Umbilical cord (tissue), 2 donors: ENCODE measurements around the gene BCLAF1. TPM values are rescaled to one million over a fixed set of nuclear protein-coding genes. Genes with fewer than 3 reads are reported as not detected.
A peak's percentile ranks its signal among the peaks of the same experiment; 100 is the strongest.

Source experiments
- DNase-seq: peaks from one replicate; pipeline ENCODE4 v3.0.0-alpha.2; 2015; ENCODE audit warnings: low spot score
- total RNA-seq: library from RNA; depleted of rRNA; stranded (reverse); fragments of >200 nt; gene quantifications from one replicate; pipeline ENCODE4 v1.2.3, GENCODE V29; 2014; ENCODE audit warnings: low replicate concordance; ENCODE audit not compliant: insufficient read depth

The BCLAF1 gene, protein sequence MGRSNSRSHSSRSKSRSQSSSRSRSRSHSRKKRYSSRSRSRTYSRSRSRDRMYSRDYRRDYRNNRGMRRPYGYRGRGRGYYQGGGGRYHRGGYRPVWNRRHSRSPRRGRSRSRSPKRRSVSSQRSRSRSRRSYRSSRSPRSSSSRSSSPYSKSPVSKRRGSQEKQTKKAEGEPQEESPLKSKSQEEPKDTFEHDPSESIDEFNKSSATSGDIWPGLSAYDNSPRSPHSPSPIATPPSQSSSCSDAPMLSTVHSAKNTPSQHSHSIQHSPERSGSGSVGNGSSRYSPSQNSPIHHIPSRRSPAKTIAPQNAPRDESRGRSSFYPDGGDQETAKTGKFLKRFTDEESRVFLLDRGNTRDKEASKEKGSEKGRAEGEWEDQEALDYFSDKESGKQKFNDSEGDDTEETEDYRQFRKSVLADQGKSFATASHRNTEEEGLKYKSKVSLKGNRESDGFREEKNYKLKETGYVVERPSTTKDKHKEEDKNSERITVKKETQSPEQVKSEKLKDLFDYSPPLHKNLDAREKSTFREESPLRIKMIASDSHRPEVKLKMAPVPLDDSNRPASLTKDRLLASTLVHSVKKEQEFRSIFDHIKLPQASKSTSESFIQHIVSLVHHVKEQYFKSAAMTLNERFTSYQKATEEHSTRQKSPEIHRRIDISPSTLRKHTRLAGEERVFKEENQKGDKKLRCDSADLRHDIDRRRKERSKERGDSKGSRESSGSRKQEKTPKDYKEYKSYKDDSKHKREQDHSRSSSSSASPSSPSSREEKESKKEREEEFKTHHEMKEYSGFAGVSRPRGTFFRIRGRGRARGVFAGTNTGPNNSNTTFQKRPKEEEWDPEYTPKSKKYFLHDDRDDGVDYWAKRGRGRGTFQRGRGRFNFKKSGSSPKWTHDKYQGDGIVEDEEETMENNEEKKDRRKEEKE
- 126 TPM for total RNA-seq

DNA sequence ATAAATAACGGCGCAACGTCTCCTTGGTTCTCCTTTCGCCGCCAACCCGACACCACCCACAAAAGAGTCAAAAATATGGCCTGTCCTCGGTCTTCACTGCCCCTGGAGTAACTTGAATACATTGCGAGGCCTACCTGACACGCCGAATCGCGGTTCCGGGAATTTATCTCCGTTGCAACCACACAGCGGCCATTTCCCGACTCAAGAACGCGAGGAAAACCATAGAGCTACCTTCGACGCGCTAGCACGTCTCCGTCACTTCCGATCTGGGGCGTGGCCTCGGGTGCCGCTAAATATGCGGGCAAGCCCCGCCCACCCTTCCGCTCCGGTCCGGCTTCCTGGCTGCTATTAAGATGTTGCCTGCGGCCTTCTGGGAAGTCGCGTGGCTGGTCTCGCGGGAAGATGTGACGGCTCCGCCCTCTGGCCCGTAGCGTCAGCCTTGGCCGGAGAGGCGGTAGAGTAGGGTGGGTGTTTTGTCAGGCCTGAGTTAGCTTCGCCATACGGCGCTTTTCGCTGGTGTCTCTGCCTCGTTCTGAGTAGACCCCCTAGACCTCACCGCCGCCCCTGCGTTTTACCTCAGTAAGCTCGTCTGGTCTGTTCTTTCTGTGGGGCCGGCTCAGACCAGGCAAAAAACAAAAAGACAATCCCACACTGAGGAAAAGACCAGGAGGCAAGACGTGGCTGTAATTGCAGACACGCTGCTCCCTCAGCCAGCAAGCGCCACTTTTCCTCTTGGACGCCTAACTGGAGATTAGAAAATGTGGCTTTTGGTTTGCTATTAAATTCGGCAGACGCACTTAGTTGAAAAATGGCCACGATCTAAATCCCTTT is at the start of gene BCLAF1:
Gene BCLAF1, minus strand, starts transcription at position 268 of the 831 bp plus-strand sequence. CDS start 9,980 bp downstream, outside the sequence.
- DNase-seq, result peak; percentile 99

DNA sequence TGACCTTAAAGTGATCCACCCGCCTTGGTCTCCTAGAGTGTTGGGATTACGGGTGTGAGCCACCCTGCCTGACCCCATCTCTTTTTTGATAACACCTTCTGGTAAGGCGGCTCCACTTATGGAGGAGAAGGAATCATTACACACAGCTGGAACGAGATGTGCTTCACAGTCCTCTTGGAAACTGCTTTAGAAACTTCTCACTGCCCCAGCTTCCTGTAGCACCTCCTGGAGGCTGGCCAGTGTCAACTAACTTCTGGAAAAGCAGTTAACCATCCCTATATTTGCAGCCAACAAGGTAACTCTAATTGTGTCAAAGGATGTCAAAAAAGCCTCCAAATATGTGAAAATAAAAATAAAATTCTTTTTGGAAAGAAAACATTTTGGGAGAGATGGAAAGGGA is 48.8 kb upstream of the BCLAF1 start:
- no peak for DNase-seq

DNA sequence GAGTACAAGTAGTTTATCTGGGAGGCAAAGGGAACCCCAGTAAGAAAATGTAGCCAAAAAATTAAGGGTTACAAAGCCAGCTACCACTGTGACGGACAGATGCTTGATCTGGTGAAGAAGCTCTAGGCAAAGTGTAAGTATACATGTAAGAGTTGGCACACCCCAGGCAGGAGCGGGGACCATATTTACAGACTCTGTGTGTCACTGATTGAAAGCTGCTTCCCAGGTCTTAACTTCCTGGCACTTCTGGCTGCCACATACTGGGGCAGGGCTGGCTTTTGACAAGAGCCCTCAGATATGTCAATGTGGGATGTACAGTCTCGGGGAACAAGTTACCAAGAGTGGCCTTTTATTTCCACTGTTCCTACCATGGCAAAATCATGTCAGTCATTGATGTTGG is 48.0 kb upstream of the BCLAF1 start:
- DNase-seq, result no peak

DNA sequence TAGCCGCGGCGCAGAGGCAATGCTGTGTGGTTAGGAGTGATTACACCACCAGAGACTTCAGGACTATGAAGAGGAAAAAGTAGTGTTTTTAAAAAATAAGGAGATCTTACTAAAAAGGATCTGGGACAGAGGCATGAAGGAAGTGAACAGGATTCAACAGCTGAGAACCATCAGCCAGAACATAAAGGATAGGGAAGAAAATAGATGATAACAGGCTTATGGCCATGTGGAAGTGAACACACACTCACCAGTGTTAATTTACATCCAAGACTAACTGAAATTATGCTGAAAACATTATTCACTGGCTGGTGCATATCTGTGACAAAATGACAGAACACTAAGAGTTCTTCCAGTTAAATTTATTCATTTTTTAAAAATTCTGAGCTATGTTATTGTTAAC is 47.5 kb upstream of the BCLAF1 start:
- DNase-seq, result peak; percentile 46

DNA sequence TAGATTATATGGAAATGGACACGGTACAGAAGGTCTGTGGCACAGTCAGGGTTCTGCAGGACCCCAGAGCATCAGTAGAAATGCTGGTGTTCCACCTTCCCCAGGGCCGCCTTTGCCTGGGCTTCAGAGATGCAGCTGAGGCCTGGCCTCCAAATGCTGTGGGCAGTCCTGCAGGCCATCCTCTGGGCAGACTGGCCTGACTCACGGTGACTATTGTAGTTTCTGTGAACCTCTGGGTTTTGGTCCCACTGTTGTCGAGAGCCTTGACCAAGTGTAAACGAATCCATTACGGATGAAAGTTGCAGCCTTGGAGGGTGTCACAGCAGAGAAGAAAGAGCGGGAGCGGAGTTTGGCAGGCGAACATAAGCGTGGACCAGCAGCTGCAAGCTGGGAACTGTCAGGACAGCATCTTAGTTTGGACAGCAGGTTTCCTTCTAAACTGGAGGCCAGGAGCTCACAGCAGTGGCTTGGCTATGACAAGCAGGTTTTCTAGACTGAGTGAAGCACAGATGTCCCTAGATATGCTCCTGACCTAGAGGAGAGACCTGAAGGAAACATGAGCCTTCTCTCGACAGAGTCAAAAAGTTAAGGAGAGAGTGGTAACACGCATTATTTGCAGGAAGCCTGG is 46.2 kb upstream of the BCLAF1 start:
- DNase-seq, result no peak

DNA sequence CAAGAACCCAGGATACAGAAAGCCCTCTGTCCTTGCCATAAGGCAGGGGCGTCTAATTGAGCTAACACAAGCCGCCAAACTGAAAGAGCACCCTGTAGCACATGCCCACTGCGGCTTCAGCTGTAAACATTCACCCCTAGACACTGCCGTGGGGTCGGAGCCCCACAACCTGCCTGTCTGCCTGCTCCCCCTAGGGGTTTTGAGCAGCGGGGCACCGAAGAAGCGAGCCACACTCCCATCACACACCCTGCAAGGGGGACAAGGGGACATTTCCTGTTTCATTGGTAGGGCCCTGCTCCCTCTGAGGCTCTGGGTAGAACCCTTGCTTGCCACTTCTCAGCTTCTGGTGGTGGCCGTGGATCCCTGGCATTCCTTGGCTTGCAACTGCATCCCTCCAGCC is 45.2 kb upstream of the BCLAF1 start:
- no peak for DNase-seq

DNA sequence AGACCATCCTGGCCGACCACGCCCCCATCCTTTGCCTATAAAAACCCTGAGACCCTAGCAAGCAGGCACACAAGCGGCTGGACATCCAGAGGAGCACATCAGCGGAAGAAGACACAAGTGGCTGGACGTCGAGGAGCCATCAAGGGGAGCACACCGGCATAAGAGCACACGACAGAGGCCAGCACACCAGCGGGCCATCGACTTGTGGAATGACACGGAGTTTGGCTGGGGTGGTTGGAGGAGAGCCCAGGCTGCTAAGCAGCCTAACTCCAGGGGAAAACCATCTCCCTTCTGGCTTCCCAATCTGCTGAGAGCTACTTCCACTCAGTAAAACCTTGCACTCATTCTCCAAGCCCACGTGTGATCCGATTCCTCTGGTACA is 44.8 kb upstream of the BCLAF1 start:
- DNase-seq, result no peak

DNA sequence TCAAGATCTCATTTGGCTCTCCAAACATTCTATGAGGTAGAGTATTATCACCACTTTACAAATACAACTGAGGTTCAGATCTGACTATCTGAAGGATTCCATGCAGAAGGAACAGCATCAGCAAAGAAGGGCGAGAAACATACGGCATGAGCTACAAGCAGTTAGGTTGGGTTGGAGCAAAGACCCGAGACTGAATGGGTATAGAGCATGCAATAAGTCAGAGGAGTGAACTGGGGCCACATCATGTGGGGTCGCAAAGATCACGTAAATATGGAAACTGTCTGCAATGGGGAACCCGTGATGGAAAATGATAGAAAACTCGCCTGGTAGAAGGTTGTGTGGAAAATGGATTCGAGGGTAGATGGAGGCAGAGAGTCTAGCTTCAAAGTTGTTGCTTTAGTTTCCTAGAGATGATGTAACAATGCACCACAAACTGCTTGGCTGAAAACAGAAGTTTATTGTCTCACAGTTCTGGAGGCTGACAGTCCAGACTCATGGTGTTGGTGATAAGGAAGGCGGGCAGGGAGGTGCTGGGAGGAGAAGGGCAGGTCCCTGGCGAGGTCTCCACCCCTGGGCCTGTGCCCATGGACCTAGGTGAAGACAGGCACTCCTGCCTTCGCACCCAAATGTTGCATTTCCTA is 44.3 kb upstream of the BCLAF1 start:
- DNase-seq, result no peak

DNA sequence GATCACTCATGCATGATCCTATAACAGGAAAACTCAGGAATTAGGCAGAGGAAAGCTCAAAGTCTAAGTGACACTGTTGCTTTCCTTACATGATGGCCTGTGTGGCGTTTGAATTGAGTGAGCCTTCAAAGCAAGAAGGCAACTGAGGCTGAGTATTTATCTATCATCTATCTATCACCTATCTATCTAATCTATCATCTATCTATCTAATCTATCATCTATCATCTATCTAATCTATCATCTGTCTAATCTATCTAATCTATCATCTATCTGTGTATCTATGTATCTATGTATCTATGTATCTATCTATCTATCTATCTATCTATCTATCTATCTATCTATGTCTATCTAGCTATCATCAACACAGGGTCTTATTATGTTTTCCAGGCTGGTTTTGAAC is 41.8 kb upstream of the BCLAF1 start:
- DNase-seq, result no peak

DNA sequence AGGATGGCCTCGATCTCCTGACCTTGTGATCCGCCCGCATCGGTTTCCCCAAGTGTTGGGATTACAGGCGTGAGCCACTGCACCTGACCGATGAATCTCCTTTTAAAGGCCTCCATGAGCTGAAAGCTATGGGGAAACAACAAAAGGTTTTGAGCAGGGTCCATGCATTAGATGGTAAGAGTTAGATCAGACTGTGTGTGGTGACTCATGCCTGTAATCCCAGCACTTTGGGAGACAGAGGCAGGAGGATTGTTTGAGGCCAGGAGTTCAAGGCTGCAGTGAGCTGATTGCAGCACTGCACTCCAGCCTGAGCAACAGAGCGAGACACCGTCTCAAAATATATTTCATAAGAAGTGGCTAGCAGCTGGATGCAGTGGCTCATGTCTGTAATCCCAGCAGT is 41.0 kb upstream of the BCLAF1 start:
- DNase-seq, result no peak

DNA sequence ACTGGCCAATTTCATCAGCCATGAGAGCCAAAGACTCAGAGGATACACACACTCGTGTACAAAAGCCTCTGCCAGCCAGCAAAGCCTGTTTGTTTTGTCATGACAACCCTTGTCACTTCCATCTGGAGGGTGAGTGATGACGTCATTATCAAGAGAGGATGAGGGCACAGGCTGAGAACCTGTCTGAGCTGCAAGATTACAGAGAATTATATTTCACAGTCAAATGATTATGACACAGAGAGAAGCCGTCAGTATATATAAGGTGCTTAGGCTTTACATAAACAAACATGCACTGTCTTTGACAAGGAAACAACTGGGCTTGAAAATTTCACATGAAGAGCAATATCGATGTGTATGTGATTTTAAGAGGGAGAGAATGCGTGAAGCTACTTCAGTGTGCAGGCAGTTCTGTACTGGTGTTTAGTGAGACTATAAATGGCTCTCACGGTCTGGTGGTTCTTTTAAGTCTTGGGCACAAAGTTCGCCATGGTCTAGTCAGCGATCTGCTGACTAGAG is 36.5 kb upstream of the BCLAF1 start:
- peak; percentile 10 for DNase-seq

DNA sequence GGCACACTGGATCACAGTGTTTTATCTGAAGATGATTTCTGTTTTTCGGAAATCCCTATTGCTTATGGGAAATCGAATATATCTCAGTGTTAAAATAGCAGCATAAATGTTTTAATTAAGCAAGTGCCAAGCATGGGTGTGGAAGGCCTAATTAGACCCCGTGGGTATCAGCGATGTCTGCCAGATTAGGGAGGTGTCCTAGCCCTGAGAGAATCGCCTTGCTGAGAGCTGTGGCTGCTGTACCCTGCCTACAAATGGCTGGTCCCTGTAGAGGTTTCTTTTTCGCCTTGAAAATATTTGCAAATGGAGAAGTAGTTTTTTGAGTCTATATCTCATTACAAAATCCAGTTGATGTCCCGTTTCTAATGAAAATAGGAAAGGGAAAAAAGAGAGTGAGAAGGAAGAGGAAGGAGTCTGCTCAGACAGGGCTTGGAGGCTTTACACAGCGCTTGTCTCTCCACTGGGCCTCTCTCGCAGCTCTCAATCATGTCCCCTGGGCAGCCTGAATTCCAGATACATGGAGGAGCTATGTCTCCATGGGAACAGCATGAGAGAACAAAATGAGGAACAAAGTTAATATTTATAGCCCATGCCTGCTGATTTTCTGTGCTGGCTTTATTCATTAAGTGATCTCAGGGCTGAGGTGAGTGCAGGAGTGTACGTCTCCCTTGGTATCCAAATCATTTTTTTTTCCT is 35.2 kb upstream of the BCLAF1 start:
- DNase-seq, result peak; percentile 75

DNA sequence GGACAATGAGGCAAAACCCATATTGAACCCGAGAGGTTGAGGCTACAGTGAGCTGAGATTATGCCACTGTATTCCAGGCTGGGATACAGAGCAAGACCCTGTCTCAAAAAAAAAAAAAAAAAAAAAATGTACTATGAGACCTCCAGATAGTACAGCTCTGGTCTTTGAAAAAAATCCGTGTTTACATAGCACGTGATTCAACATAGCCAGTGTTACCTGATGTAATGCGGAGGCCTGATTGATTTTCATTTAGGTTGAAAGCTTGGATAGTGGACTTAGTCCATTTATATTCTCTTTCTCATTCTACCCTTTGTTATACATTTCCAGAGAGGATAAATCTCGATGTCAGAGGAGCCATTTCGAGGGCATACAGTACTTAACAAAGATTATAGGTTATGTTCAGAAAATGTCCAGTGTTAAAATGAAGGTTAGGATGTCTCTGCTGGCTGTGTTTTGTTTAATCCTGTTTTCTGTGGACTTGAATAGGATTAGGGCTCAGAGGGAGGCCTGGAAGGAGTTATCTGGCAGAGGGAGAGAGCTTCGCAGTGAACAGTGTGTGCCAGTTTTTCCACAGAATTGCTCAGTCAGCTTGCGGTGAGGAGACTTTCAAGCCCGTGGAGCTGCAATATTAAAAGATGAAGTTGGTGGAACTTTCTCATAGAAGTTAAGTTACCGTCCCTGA is 33.9 kb upstream of the BCLAF1 start:
- DNase-seq, result peak; percentile 88

DNA sequence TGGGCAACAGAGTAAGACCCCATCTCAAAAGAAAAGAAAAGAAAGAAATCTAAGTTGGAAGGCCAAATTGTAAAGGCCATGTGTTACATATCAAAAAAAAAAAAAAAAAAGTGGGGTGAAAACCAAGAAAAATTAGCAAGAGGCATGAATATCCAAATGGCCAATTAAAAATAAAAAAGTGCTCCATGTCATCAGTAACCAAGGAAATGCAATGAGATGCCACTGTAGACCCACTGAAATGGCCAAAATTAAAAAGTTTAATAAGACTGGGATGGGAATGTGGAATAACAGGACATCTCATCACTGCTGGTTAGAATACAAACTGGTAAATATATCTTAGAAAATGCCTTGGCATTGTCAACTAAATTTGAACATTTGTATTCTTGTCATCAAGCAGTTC is 30.1 kb upstream of the BCLAF1 start:
- no peak for DNase-seq

DNA sequence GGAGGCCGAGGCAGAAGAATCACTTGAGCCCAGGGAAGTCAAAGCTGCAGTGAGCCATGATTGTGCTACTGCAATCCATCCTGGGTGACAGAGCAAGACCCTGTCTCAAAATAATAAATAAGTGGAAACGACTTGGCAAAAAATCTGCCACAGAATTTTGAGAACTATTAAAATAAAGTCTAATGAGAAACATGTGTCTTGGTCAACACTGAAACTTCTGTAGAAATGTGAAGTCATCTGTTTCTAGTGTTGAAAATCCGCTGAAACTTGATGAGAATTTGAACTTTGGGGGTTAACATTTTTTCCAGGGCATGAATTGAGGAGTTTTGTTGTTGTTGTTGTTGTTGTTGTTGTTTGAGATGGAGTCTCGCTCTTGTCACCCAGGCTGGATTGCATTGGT is 29.0 kb upstream of the BCLAF1 start:
- DNase-seq, result no peak

DNA sequence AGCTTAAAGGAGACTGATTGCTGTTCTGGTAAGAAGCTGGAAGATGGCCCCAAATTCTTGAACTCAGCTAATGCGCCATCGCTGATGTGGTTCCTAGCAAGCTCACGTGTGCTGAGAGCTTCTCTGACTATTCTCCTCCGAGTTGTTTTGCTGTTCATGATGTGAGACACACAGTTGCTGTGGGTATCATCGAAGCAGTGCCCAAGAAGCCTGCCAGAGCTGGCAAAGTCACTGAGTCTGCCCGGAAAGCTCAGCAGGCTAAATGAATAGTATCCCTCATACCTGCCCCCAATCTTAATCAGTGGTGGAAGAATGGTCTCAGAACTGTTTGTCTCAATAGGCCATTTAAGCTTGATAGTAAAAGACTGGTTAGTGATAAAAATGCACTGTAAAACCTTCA is 28.3 kb upstream of the BCLAF1 start:
- DNase-seq, result no peak

DNA sequence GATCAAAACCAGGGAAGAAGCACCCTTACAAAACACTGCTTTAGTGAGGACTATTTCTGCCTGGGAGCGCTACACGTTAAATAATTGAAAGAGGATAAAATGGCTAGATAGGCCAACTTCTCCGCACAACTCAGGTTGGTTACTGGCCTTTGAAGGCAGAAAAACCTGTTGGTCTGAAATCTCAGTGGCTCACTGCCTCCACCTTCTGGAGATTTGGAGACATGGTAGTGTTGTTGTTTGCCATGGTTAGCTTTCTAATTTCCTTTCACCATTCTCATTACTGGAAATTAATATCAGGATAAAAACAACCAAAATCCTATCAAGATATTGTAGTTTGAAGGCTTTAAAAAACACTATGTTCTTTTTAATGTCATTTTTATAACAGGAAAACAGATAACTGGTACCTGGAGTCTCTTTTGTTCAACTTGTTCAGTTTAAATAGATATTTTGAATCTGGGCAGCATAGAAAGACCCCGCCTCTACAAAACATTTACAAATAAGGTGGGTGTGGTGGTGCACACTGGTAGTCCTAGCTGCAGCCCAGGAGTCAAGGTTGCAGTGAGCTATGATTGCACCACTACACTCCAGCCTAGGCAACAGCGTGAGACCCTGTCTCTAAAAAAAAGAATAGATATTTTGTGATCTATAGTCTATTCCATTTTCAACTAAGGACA is 27.5 kb upstream of the BCLAF1 start:
- DNase-seq, result peak; percentile 75

DNA sequence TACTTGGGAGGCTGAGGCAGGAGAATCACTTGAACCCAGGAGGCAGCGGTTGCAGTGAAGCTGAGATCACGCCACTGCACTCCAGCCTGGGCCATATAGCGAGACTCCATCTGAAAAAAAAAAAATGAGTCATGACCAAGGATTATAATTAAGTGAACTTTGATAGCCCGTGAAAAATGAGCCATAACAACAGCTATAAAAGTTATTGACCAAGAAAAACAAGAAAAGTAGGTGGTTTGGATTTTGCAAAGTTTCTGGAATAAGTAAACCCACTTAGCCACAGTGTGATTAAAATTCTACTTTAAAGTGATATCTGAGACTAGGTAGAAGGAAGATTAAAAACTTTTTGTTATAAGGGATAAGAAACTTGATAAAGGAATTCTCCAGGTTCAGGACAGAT is 25.9 kb upstream of the BCLAF1 start:
- no peak for DNase-seq

DNA sequence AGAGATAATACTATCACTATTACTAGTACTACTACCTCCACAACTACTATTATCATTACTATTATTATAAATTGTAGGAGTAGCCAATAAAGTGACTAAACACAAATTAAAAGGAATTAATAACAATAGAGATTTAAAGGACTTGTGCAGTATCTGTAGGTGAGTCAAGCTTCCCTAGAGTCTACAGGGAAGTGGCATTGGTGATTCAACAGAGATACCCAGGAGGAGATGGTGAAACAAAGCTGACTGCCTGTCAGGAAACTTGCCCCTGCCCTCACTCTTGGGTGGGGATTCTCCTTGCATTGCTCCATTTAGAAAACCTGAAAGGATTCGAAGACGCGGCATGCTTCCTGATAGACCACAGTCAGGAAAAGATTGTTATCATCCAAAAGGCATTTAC is 23.3 kb upstream of the BCLAF1 start:
- no peak for DNase-seq
